Measurements from ENCODE around the gene MRGPRE. TPM values are rescaled to one million over a fixed set of nuclear protein-coding genes. Genes with fewer than 3 reads are reported as not detected.

The MRGPRE gene
- total and polyA plus RNA-seq, 4 donors = 0.23 TPM; not detected in 3

DNA sequence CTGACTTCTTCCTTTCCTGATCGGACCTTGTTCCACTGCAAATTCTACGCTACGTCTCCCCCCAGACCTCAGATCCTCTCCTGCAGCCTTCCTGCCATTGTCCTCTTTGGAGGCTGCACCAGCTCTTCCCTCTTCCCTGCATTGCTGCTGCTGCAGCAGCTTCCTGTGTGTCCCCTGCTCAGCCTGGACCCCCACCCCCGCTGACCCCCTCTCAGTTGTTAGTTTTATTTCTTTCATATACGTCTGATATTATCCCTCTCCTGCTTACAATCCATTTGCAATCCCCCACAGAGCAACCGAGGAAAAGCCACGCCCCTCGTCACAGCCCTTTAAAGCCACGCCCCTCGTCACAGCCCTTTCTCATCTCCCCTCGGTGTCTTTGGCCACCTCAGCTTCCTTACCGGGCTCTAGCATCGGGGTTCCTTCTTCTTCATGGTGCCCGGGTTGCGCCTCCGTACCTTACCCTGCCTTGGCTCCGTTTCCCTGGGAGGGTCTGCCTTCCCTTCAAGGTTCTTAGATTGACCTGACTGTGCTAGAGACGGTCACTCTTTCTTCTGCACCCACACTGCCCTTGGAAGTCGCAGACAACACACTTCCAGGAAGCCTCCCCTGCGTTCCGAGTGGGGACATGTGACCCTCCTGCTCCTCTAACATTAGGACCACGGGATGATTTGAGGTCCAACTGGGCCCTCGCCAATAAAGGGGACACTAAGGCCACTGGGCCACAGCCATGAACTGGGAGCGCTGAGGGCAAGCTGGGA, 18.4 kb downstream of the MRGPRE start (continued):
- TF ChIP-seq, protein P1, sequence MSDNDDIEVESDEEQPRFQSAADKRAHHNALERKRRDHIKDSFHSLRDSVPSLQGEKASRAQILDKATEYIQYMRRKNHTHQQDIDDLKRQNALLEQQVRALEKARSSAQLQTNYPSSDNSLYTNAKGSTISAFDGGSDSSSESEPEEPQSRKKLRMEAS (IDR thresholded peaks at IDR 0.05) = no peak
- no peak for TF ChIP-seq YY1 (IDR thresholded peaks at IDR 0.05)
- TF ChIP-seq HNF4G (IDR thresholded peaks at IDR 0.05) = no peak
- no peak for TF ChIP-seq SP1 (IDR thresholded peaks at IDR 0.05)
- no peak for TF ChIP-seq FOXA2 (IDR thresholded peaks at IDR 0.05)
- no peak for TF ChIP-seq RAD21 (IDR thresholded peaks at IDR 0.05)

DNA sequence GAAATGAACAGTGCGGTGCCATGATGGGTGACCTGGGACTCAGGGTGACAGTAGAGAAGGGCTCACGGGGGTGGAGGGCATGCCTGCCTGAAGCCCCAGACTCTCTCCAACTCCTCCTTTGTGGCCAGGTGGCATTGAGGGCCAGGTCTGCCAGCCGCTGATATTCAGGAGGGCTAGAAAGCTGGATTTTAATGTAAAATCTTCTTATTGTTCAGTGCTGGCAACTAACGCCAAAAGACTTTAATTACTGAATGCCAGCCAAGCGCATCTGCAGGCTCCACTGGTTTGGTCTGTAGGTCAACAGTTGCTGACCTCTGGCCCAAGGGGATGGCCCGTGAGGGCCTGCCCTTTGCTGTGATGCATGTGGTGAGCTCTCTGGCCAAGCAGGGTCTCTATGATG, 23.9 kb downstream of the MRGPRE start:
- TF ChIP-seq, protein P2, sequence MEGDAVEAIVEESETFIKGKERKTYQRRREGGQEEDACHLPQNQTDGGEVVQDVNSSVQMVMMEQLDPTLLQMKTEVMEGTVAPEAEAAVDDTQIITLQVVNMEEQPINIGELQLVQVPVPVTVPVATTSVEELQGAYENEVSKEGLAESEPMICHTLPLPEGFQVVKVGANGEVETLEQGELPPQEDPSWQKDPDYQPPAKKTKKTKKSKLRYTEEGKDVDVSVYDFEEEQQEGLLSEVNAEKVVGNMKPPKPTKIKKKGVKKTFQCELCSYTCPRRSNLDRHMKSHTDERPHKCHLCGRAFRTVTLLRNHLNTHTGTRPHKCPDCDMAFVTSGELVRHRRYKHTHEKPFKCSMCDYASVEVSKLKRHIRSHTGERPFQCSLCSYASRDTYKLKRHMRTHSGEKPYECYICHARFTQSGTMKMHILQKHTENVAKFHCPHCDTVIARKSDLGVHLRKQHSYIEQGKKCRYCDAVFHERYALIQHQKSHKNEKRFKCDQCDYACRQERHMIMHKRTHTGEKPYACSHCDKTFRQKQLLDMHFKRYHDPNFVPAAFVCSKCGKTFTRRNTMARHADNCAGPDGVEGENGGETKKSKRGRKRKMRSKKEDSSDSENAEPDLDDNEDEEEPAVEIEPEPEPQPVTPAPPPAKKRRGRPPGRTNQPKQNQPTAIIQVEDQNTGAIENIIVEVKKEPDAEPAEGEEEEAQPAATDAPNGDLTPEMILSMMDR (IDR thresholded peaks at IDR 0.05; ENCODE audit: low read depth, low read length, missing input control) = no peak
- no peak for TF ChIP-seq NR2F2 (IDR thresholded peaks at IDR 0.05)
- no peak for TF ChIP-seq EGR1 (IDR thresholded peaks at IDR 0.05; ENCODE audit: low read depth in 2 of 2)
- no peak for TF ChIP-seq JUND (IDR thresholded peaks at IDR 0.05)
- TF ChIP-seq, protein P1 (IDR thresholded peaks at IDR 0.05) = no peak
- H3K4me3 ChIP-seq (ENCODE audit: low read depth in 1 of 3, low read length in 3 of 3) = no peak overlapping the region
- DNase-seq (ENCODE audit: low spot score) = no peak
- H3K9ac ChIP-seq (ENCODE audit: low read depth in 1 of 2, low read length in 2 of 2) = no peak overlapping the region
- WGBS = 92% methylated on average over 6 of the region's 6 CpGs
- H3K4me1 ChIP-seq (ENCODE audit: control insufficient read depth in 4 of 4, insufficient read depth in 4 of 4, low read length in 3 of 4) = peaks cover 0 to 5% (median 2%) of the 10 kb centered on the region in 4 donors
- peaks cover 0 to 8% (median 3%) of the 10 kb centered on the region in 4 donors for H3K27me3 ChIP-seq (ENCODE audit: control insufficient read depth in 4 of 4, insufficient read depth in 4 of 4, low read length in 3 of 4)
- no peak overlapping the region for H3K27ac ChIP-seq (ENCODE audit: low read depth in 1 of 2, low read length in 2 of 2)
- no peaks in the 10 kb centered on the region for H3K36me3 ChIP-seq (ENCODE audit: control insufficient read depth in 4 of 4, insufficient read depth in 3 of 4, low read depth in 1 of 4, low read length in 3 of 4)
- H3K9me3 ChIP-seq (ENCODE audit: control insufficient read depth in 4 of 4, low read length in 3 of 4) = no peaks in the 10 kb centered on the region

DNA sequence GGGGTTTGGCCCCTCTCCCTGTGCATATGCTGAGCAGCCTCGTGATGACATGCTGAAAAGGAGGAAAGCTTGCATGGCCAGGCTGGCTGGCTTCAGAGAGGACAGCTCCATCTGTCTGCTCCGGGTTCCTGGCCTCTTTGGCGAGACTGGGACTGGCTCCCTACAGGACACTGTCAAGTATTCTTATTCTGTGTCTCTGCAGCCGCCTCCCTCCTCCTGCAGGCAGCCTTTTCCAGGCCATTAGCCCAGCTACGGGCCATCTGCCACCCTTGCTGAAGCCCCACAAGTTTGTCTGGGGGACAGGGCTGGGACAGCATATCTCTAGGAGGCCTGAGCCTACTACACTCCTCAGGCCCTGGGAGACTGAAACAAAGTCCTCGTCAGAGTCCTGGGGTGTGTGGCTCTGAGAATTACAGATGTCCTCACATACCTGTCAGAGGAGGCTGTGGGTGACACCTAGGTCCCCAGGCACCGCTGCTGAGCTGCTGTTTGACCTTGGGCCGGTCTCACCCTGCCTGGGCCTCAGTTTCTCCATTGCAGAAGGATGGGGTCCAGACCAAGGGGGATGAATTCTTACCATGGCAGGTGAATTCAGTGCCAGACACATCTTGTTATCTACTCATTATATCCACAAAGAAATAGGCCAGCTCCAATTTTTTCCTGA, 24.6 kb downstream of the MRGPRE start:
- Histone ChIP-seq H3K4me3 (ENCODE audit: low read depth in 1 of 3, low read length in 3 of 3) (no peak overlapping the region), H3K27me3 (ENCODE audit: control insufficient read depth in 4 of 4, insufficient read depth in 4 of 4, low read length in 3 of 4) (peaks cover 0 to 10% (median 1%) of the 10 kb centered on the region in 4 donors), H3K9ac (ENCODE audit: low read depth in 1 of 2, low read length in 2 of 2) (no peak overlapping the region), H3K4me1 (ENCODE audit: control insufficient read depth in 4 of 4, insufficient read depth in 4 of 4, low read length in 3 of 4) (peaks cover 0 to 5% (median 2%) of the 10 kb centered on the region in 4 donors), H3K36me3 (ENCODE audit: control insufficient read depth in 4 of 4, insufficient read depth in 3 of 4, low read depth in 1 of 4, low read length in 3 of 4) (no peaks in the 10 kb centered on the region), H3K27ac (ENCODE audit: low read depth in 1 of 2, low read length in 2 of 2) (no peak overlapping the region), H3K9me3 (ENCODE audit: control insufficient read depth in 4 of 4, low read length in 3 of 4) (no peaks in the 10 kb centered on the region)
- DNase-seq (ENCODE audit: low spot score) = no peak
- WGBS = 84% methylated on average over 8 of the region's 8 CpGs
- TF ChIP-seq RAD21 (IDR thresholded peaks at IDR 0.05) = no peak

DNA sequence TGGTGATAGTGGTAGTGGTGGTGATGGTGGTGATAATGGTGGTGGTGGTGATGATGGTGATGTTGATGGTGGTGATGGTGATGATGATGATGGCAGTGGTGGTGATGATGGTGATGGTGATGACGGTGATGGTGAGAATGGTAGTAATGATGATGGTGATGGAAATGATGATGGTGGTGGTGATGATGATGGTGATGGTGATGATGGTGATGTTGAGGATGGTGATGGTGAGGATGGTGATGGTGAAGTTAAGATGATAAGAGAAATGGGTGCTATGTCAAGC, 25.4 kb downstream of the MRGPRE start:
- 100% methylated on average over 1 of the region's 1 CpG for WGBS
- H3K27me3 ChIP-seq (ENCODE audit: control insufficient read depth in 4 of 4, insufficient read depth in 4 of 4, low read length in 3 of 4) = peaks cover 0 to 10% (median 1%) of the 10 kb centered on the region in 4 donors
- TF ChIP-seq, protein P2 (IDR thresholded peaks at IDR 0.05; ENCODE audit: low read depth, low read length, missing input control) = no peak
- TF ChIP-seq GABPA (IDR thresholded peaks at IDR 0.05 in 1 of 2, conservative IDR thresholded peaks at IDR 0.05 in 1 of 2) (no peak), HNF4A (conservative IDR thresholded peaks at IDR 0.05) (no peak), RAD21 (IDR thresholded peaks at IDR 0.05) (no peak)
- no peaks in the 10 kb centered on the region for H3K36me3 ChIP-seq (ENCODE audit: control insufficient read depth in 4 of 4, insufficient read depth in 3 of 4, low read depth in 1 of 4, low read length in 3 of 4)
- no peak for DNase-seq (ENCODE audit: low spot score)
- peaks cover 0 to 5% (median 2%) of the 10 kb centered on the region in 4 donors for H3K4me1 ChIP-seq (ENCODE audit: control insufficient read depth in 4 of 4, insufficient read depth in 4 of 4, low read length in 3 of 4)
- no peak overlapping the region for H3K27ac ChIP-seq (ENCODE audit: low read depth in 1 of 2, low read length in 2 of 2)
- no peak overlapping the region for H3K9ac ChIP-seq (ENCODE audit: low read depth in 1 of 2, low read length in 2 of 2)
- no peaks in the 10 kb centered on the region for H3K9me3 ChIP-seq (ENCODE audit: control insufficient read depth in 4 of 4, low read length in 3 of 4)
- no peak overlapping the region for H3K4me3 ChIP-seq (ENCODE audit: low read depth in 1 of 3, low read length in 3 of 3)
